NCI-H1092 (cell line): ENCODE data around the gene PON1.
A peak's percentile ranks its signal among the peaks of the same experiment; 100 is the strongest.

ENCODE experiments used
- DNase-seq: peaks from one replicate; lab custom pipeline; 2025; lab: John Stamatoyannopoulos, UW

PON1 gene

DNA sequence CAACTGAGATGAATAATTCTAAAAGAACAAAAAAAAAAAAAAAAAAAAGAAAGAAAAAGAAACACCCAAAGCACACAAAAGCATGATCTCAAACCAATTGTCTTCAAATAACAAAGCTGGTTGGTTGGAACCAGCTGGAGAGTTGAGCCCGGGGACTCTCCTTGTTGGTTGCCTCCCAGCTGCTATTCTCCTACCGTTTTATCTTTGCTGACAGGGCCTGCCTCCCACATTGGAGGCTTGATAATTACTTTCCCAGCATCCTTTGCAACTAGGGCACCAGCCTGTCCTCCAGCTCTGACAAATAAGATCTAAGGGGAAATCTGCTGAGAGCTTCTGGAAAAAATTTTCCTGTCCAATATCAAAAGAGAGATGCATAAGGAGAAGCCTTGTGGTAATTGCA is 6.8 kb downstream of the PON1 start:
- peak; percentile 18 for DNase-seq

DNA sequence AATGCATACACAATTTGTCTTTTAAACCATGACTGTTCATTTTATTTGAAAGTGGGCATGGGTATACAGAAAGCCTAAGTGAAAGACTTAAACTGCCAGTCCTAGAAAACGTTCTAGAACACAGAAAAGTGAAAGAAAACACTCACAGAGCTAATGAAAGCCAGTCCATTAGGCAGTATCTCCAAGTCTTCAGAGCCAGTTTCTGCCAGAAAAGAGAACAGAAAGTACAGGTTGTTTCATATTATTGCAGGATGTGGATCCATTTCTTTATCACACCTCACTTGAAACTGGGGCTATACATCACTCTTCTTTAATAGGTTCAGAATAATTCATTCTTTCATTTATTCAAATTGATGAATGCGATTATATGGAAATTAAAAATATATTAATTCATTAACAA is 7.7 kb downstream of the PON1 start:
- DNase-seq, result no peak

DNA sequence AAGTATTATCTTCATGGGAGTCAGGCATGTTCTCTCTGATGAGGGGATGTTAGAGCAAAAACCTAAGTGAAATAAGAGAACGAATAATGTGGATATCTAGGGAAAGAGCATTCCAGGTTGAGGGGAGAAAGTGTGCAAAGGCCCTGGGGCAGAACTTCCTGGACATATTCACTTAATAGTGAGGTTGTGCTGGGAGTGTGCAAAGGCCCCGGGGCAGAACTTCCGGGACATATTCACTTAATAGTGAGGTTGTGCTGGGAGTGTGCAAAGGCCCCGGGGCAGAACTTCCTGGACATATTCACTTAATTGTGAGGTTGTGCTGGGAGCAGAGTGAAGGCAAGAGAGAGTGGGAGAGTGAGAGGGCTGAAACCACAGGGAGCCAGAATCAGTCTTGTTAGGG is 11.8 kb downstream of the PON1 start:
- no peak for DNase-seq

DNA sequence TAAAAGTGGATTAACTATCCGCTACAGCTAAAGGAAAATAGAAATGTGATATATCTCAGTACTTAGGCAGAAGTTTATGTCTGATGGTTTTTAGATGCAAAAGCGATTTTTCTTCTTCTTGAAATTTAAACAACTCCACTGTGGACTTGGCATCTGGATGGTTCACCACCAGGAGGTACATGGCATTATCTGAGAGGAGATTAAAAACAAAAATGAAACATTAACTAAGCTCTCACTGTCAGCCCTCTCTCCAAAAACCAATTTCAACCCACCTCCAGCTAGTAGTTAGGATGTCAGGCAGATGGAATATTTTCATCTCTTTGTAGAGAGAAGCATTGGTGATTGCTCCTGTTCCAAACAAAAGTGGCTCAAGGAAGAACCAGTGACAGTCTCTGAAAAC is 12.9 kb downstream of the PON1 start:
- no peak for DNase-seq

DNA sequence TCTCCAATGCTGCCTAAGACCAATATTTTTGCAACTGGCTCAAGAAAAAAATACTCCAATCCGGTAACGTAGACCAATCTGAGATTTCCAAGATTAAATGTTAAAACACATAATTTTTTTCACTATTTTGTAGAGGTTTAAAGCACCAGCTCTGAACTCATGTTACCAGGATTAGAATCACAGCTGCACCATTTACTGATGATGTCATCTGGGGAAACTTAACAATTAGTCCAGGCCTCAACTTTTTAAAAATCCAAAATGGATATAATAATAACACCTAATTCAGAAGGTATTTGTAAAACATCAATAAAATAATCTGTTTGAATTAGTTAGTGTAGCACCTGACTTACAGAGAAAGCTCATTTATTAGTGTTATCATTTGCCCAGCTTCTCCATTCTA is 14.4 kb downstream of the PON1 start:
- DNase-seq, result no peak

DNA sequence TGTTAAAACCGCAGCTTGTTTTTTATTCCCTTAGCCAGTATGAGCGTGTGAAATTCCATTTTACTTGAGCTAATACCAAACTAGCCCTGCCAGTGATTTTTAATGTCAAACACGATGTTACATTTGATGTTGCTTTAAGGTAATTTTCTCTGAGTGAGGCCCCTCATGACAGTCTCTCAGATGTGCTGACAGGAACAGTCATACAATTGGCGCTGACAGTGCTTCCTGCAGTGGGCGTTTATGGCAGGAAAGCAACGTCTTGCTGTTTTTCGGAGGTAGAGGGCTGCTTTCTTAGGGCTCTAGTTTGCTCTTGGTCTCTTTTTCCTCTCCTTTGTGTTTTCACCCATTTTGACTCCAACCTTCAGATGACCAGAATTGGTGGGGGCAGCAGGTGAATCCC is 19.3 kb downstream of the PON1 start:
- no peak for DNase-seq

DNA sequence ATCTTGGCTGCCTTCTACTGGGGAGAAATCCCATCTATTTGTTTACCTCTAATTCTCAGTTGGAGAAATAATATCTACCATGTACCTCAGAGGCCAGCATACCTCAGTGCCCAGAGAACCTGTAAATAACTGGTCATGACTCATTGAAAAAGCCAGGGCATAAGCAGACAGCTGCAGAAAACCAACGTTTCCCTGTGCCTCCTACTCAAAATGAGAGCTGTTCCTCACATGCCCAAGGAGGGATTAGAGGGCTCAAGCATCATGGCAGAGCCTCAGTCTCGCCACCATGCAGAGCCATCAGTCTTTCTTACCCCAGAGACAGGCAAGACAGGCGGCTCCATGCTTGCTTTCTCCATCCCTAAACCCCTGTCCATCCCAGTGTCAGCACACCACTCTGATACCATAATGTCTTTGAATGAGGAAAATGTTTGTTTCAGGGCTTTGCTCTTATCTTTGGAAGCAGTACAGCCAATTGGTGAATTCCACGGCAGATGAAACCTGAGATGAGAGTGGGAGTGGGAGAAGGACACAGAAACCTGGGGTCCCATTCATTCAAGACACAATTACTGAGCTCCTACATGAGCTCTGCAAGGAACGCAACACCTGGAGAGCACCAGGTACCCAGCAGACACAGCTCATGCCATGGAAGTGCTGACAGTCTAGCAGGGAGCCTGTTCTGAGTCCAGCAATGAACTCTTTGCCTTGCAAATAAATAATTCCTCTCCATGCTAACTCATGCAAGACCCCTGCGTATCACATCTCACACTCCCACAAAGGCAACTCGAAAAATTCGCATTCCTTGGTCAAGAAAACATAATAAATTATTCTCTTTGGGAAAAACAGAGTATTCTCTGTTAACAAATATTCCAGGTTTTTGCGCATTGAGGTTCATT is 21.1 kb downstream of the PON1 start:
- DNase-seq, result no peak

DNA sequence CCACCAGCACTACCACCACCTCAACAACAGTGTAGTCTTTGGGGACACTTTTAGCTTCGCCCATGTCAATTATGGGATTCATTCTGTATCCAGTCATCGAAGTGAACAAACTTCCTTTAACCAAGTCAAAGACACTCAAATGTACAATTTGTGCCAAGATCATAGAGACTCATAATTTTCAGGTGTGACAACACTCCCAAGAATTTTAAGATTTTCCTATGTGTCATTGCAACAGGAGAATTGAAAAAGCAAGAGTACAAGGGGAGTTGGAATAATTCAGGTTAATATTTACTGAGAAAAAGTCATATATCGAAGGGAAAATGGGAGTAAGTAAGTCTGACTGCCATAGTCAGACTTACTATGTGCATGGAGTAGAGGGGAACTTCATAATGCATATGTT is 26.2 kb downstream of the PON1 start:
- DNase-seq, result no peak

DNA sequence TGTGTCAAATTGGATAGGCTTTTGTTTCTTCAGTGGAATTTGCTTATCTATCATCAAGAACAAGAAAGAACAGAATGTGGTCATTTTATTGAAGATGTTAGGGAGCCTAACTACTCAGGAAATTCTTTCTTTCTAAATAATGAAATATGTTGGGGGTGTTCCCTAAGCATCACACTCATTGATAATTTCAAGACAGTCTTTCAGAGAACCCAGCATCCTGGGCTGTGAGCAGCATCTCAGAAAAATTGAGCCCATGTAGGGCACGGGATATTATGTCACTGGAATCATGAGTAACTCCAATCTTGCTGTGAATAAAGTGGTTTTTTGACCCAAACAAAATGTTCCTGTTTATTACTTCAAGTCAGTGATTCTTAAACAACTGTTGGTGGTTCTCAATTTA is 27.3 kb downstream of the PON1 start:
- DNase-seq, result no peak

DNA sequence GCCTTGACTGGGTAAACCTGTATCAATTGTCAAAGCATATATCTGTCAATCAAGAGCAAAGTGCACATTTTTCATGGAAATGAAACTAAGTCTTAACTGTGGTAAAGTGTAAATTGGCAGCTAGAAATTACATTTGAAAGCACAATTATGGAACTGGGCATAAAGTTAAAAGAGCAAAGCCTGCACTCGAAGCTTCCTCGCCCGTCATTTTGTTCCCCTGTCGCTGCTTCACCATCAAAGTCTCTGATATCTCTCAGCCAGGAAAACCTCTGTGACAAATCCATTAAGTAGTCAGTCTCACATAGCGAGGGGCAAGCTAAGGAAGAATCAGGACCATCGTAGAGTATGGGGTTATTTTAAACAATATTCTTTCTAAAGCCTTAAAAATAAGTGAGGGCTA is 27.9 kb downstream of the PON1 start:
- no peak for DNase-seq

DNA sequence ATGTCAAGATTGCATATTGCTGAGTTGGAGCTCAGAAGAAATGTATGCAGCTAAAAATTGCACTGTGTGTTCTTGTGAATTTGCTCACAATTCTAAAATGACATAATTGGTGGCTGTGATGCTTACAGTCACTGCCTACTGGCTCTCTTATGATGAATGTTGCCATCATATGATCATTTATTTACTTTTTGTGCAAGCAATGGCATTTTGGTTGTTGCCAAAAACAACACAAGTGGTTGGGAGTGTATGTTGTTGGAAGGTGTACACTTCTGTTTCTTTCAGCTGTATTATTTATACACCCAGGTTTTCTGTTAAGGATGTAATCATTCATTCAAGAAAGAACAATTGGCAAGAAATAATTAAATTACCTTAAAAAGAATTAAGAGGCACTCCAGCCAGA is 28.9 kb downstream of the PON1 start:
- no peak for DNase-seq

DNA sequence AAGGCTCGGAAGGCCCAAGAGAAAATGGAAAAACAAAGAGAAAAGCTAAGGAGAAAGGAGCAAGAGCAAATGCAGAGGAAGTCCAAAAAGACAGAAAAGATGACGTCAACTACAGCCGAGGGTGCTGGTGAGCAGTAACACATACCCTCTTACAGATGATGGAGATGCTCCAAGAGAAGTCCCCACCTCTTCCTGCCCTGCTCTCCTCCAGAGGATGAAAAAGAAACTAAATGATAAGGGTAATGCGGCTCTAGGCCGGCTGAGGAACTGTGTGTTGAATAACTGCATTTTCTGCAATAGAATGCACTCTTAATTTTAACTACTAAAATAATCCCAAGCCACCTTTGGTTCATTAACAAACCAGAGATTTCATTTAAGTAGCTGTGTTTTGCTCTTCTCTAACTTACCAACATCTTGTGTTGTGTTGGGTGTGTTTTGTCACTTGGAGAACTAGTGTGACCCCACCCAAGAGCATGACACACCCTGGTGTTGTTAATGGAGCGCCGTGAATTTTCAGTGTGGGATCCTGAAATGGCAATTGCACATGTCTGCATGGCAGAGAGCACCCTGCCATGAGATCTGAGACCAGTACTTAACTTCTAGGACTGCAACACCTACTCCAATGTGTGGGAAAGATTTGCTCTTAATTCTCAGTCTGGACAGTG is 34.0 kb downstream of the PON1 start:
- no peak for DNase-seq

DNA sequence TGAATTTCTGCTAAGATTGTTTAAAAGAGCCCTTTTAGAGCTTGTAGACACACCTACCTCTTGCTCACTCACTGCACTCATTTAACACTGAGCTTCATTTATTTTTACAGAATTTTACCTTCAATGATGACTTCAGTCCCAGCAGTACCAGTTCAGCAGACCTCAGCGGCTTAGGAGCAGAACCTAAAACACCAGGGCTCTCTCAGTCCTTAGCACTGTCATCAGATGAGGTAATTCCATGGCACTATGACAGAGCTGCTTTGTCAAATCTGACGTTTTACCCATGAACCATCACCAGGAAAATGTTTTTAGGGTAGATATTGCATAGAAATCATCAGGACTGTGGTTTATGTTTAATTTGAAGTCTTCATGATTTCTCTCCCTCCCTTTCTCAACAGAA is 38.2 kb downstream of the PON1 start:
- DNase-seq, result no peak

DNA sequence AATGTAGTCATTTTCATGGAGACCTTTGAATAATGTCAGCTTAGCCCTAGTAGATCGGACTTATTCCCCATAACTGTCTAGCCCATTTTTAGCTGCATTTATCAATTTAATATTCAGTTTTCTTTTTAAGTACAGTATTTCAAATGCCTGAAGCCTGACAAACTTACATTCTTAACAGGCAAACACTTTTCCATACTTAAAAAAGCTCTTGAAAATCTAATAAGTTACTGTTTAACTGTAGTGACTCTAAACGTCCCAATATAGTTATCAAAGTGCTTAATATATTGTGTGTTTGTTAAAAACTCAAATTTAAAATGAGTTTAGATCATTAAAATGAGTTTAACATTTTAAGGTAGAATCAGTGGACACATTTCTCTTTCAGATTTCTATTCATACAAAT is 44.9 kb downstream of the PON1 start:
- no peak for DNase-seq

DNA sequence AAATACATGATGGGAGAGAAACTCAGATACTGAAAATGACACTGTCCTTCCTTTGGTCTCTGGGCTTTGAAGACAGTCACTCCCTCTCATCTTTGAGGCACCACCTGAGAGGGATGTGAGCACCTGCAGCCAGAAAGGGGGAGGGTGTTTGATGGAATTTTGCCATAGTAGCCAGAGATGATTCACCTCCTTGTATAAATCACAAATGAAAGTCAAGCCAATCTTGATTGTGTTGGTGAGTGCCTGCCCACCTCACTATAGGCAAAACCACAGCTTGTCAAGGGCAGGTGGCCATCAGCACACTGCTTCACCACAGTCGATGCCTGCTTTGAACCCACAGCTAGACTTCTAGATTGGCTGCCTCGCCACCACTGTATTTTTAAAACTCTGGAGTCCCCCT is 48.2 kb downstream of the PON1 start:
- no peak for DNase-seq

DNA sequence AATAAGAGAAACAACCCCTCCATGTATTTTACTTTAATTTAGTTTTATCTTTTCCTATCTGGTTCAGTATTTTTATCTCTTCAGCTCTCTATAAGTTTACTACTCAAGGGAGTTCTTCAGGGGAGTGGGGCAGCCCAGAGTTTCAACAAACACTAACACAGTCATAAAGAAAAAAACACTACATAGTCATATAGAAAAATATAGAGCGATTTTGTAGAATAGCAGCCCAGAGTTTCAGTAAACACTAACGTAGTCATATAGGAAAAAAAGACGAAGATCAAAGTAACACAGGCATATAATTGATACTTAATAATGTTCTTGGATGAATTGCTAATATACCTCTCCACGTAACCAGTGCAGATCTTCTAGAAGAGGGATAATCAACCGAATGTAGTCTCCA is 54.7 kb downstream of the PON1 start:
- DNase-seq, result no peak

DNA sequence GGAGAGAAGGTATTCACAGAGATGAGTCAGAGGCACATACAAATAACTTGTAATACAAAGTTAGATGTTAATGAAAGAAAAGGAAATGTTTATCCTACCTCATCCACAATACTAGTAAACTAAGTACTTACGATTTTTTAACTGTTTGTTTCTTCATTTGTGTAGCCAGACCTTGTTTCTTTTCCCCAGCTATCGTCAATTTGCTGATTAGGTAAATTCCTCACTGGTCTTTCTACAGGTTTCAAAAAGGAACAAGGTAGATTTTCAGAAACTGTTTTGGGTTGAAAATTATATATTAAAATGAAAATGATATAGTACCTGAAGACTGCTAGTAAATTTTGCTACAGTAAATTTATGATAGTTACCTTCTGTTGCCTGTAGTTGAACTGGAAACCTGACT is 56.6 kb downstream of the PON1 start:
- DNase-seq, result no peak

DNA sequence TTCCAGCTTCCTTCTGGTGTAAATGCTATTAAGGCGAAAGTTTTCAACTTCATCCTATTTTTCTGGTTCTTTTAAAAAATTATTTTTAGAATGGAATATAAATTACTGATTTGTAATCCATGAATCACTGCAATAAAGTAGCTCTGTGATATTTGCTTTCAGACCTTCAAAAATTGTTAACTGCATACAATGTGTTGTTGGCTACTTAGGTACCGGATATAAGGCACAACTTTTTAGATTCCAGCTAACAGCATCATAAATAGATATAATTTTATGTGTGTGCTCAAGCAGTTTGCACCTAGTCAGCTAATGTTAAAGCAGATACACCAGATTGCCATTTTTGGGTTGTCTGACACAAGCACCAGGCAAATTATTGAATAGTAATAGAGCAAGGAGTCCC is 58.7 kb downstream of the PON1 start:
- no peak for DNase-seq

DNA sequence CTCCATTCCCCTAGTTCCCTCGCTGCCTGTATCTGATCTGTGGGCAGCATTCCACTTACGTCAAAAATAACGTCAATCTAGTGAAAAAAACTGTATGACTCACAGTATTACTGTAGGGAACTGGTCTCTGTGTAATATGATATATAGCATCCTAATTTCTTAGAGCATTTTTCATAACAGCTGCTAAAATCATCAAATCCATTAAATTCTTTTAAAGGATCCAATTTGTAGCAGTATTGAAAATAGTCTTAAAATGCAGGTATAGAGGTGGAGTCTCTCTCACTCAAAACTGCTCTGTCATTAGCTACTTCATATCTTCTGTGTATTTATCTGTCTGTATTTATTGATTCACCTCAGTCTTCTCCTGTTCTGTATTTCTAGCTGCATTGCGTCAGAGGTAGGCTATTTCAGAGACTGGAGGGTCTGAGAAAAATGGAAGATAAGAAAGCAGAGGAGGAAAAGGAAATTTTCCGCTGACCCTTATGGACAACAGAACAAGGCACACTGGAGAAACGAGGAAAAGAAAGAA is 59.9 kb downstream of the PON1 start:
- no peak for DNase-seq

DNA sequence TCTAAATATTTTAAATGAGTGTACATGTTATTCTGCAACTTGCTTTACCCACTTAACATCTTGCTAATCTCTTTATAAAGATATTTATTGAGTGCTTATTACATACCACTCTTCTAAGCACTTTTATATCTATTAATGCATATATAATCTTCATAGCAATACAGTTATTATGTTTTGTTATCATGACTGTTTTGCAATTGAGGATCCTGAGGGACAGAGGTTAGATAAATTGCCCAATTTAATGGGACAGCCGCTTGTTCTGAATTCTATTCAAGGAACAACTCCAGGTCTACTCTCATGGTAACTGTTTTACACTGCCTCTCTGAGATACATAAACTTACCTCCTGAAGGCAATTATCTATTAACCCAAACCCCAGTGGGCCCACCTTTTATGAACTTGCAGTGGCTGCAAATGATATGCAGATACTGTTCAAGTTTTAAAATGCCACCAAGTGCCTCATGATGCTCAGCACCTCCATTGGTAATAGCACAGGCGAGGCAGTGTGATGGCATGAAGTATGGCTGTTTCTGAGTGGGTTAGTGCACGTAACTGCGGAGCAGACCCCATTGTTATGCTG is 60.5 kb downstream of the PON1 start:
- DNase-seq, result no peak

DNA sequence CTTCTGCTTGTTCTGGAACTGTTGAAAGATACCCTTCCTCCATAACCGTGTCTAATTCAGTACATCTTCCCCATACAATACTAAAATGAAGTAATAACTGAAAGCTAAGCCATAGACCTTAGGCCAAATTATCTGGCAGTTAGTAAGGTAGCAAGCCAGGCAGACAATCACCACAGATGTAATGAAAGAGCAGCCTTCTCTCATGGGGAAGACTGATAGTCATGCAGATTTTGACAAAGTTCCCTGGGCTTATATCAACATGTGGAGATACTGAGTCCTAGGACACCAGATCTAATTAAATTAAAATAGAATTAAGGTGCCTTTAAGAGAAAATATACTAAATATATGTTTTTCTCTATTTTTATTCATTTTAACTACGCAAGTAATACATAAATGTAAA is 61.5 kb downstream of the PON1 start:
- DNase-seq, result no peak

DNA sequence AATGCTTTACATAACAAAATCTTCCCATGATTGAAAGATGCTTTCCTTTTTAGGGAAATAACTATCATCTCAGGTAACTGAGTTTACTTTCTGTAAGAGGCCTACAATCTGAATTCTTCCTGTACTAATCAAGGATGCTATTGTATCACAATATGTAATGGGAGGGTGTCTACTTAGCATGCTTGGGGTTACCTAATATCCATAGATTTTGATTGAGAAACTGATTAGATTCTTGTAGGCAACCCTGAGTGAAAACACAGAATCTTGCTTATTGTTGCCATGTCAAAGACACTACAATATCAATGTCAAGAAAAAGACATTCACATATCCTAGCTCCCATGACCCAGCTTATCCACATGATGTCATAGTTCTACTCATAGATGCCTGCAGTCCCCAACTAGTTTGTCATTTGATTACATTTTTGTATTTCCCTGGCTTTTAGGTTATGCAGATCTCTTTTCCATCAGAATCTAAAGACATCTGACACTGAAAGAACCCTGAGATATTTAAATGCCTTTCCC is 62.4 kb downstream of the PON1 start:
- DNase-seq, result no peak

DNA sequence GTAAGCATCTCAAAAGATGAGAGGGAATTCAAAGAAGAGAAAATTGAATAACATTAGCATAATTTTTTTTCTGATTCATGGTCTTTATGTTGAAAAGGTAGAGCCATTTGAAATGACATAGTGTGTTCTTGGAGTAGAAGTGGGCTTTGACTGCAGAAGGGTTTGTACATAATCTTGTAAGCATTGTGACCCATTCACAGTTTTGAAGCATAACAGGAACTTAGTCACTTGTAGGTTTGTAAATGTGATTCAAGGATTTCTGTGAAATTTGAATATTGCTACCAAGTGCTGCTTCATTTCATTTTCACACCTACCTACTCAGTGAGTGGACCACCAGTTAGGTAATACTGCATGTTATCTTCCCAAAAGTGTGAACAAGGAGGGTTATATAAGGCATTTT is 68.6 kb downstream of the PON1 start:
- no peak for DNase-seq
